Measurements from ENCODE around the gene KCTD18.

The KCTD18 gene

GRCh38 chr2:200445284-200445683, 64.6 kb downstream of the KCTD18 start:
- POLR2A ChIA-PET: no interaction called here
- TF ChIP-seq, protein P1, sequence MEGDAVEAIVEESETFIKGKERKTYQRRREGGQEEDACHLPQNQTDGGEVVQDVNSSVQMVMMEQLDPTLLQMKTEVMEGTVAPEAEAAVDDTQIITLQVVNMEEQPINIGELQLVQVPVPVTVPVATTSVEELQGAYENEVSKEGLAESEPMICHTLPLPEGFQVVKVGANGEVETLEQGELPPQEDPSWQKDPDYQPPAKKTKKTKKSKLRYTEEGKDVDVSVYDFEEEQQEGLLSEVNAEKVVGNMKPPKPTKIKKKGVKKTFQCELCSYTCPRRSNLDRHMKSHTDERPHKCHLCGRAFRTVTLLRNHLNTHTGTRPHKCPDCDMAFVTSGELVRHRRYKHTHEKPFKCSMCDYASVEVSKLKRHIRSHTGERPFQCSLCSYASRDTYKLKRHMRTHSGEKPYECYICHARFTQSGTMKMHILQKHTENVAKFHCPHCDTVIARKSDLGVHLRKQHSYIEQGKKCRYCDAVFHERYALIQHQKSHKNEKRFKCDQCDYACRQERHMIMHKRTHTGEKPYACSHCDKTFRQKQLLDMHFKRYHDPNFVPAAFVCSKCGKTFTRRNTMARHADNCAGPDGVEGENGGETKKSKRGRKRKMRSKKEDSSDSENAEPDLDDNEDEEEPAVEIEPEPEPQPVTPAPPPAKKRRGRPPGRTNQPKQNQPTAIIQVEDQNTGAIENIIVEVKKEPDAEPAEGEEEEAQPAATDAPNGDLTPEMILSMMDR (IDR thresholded peaks at IDR 0.05; ENCODE audit: control extremely low read depth, extremely low read depth, low read depth, missing control alignments): peak; percentile 1
- CTCF ChIA-PET: interaction anchor here (1.0 kb wide), 2 partner anchors 22 to 466 kb away, joined by 3 to 4 read pairs; no protein-coding TSS in a partner anchor
- no peak for DNase-seq (ENCODE audit: extremely low spot score)

DNA sequence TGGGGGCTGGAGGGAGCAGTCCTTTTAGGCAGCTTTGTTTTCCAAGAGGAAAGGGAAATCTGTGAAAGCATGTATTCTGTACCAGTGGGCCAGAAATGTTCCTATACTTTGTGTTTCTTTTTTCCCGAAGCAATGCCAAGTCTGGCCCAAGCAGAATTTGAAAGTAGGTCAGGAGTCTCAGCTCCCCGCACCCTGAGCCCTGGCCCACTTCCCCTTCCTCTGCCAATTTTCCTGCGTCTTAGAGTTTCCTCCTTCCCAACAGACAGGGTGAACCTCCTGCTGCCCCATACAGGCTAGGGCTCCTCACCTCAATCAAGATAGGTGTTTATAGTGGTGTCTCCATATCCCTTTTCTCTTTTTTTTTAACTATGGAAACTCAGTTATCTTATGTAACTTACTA, 65.3 kb downstream of the KCTD18 start:
- ChIA-PET CTCF (interaction anchor here (0.8 to 1.5 kb wide), 4 partner anchors 19 to 81 kb away, joined by 3 to 5 read pairs (median 3); no protein-coding TSS in a partner anchor), POLR2A (no interaction called here)

DNA sequence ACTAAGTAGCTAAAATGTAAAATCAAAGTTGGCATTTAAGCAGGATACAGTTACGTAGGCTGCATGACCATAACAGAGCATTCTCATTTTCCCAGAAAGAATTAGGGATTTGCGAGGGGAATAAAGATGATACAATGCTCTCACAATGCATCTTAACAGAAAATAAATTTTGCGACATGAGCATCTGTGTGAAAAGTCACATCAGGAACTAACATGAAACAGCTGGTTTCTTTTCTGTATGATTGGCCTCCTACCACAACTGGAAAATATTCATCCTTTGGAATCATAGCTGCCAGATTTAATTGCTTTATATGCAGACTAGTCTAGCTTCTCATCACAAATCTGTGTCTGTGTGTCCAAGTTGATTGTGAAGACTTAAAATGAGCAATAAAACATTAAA, 66.0 kb downstream of the KCTD18 start:
- ChIA-PET CTCF (interaction anchor here (0.8 to 1.5 kb wide), 4 partner anchors 18 to 80 kb away, joined by 3 to 5 read pairs (median 3); no protein-coding TSS in a partner anchor), POLR2A (no interaction called here)
- no peak for DNase-seq (ENCODE audit: extremely low spot score)
- TF ChIP-seq, protein P1 (IDR thresholded peaks at IDR 0.05; ENCODE audit: control extremely low read depth, extremely low read depth, low read depth, missing control alignments): no peak

More for the DNA sequence above, 65.3 kb downstream of the KCTD18 start:
- no peak for DNase-seq (ENCODE audit: extremely low spot score)
- TF ChIP-seq, protein P1 (IDR thresholded peaks at IDR 0.05; ENCODE audit: control extremely low read depth, extremely low read depth, low read depth, missing control alignments): no peak

DNA sequence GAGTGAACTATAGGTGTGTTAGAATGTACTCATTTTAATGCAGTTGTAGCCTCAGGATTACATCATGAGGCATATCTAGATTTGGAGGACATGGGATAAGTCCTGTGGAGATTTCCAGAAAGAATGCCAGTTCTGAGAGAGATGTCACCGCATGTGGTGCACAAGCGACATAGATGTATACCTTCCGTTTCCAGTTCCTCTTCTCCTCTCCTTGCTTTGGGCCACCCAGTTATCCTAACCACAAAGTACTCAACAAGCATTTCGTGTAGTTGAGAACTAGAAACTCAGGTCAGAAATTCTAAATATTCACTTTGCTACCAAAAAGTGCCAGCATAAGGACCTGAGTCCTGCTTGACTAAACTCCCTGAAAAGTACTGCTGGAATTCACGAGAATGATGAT, 66.5 kb downstream of the KCTD18 start:
- ChIA-PET POLR2A (no interaction called here), CTCF (interaction anchor here (1.5 kb wide), 2 partner anchors 26 to 37 kb away, joined by 3 to 4 read pairs; no protein-coding TSS in a partner anchor)
- TF ChIP-seq, protein P1 (IDR thresholded peaks at IDR 0.05; ENCODE audit: control extremely low read depth, extremely low read depth, low read depth, missing control alignments): no peak
- no peak for DNase-seq (ENCODE audit: extremely low spot score)

- POLR2A ChIA-PET: no interaction called here
- TF ChIP-seq, protein P1 (IDR thresholded peaks at IDR 0.05; ENCODE audit: control extremely low read depth, extremely low read depth, low read depth, missing control alignments): no peak
- CTCF ChIA-PET: interaction anchor here (0.9 to 1.5 kb wide), 2 partner anchors 19 to 38 kb away, joined by 3 to 4 read pairs; no protein-coding TSS in a partner anchor
- no peak for DNase-seq (ENCODE audit: extremely low spot score)
Measured at GRCh38 chr2:200442471-200442870, 67.4 kb downstream of the KCTD18 start.

GRCh38 chr2:200439981-200440380, 69.9 kb downstream of the KCTD18 start:
- POLR2A ChIA-PET: no interaction called here
- CTCF ChIA-PET: no interaction called here
- TF ChIP-seq, protein P1 (IDR thresholded peaks at IDR 0.05; ENCODE audit: control extremely low read depth, extremely low read depth, low read depth, missing control alignments): no peak
- no peak for DNase-seq (ENCODE audit: extremely low spot score)

All from GM10248 (cell line).